ENCODE data around the gene PUM2.

Gene PUM2

GRCh38 chr2:20230114-20230425, 120.6 kb downstream of the PUM2 start:
- DNase-seq (ENCODE audit: low read depth): no peak

GRCh38 chr2:20229322-20230113, 121.1 kb downstream of the PUM2 start:
- no peak for DNase-seq (ENCODE audit: low read depth)

DNA sequence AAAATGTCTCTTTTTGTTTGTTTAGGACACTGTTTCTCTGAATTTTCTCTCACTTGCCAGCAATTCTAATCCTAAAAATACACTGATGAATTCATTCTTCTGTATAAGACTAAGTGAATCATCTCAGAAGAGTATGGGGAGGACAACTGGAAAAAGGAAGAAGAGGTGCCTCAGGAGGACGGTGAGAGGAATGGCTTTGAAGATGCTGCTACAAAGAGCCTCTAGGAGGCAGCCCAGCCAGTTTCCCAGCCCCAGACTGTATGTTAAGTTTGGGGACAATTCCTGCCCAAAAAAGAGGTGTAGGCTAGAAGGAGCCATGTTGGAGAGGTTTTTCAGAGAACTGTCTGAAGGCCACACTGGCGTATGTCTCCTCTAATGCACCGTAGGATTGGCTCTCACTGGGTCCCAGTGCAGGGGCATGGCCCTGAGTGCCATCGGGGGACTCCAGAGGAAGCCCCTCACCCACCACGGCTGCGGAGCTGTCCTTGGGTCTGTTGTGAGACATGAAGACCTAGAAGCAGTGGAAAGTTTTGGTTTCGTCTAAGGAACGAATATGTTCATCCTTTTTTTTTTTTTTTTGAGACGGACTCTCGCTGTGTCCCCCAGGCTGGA, 122.6 kb downstream of the PUM2 start:
- no peak for DNase-seq (ENCODE audit: low read depth)

DNA sequence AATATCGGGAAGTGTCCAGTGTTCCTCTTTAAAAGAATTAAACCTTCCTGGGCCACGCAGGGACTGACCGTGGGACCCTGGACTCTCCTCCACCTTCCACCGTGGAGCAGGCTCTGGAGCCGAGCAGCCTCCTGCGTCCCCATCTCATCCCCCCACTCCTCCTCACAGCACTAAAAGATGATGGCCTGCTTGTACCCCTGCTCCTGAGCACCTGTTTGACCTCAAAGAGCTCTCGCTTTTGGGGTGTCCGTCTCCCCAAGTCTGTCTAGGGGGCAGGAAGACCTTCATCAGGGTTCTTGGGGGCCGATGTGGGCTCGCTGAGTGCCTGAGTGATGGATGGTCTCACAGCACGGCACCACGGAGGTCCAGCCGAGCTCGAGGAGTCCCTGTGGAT, 124.5 kb downstream of the PUM2 start:
- no peak for DNase-seq (ENCODE audit: low read depth)

DNA sequence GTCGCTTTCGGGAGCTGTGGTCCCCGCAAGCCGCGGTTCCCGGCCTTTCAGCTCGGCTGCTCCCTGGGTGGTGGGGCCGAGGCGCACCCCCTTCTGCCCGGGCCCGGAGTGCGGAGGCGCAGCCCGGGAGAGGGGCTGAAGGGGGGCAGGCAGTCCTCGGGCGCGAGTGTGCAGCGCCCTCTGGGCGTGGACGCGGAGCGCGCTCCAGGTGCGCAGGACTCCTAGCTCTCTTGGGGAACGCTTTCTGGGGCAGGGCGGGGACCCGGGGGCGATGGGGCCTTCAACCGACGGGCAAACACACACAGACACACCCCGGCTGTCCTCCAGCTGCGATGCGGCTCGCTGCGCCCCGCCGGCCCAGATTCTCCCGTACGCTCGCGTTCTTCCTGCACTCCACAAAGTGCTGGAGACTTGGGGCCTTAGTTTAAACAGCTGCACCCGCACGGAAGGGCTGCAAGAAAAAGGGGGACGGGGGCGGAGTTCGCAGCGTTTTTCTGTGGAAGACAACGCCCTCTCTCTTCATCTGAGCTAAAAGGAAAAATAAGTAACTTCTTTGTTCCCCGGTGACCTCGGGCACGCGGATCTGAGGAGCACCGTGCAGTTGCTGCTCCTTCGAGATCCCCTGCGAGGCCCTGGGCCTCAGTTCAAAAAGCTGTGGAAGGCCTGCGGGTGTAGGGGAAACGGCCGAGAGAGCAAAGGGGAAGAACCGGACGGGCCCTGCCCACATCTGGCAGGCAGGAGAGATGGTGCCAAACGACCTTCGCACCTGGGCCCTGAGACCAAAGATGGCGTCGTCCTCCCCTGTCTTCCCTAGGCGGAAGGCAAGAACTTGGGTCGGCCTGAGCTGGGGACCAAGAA, 125.1 kb downstream of the PUM2 start:
- DNase-seq (ENCODE audit: low read depth): no peak

- DNase-seq (ENCODE audit: low read depth): no peak
Observed at GRCh38 chr2:20224716-20225293, 125.8 kb downstream of the PUM2 start, which contains the start of gene SDC1. Gene SDC1 (minus strand): TSS chr2:20225130. CDS start chr2:20224867, 263 bp downstream.

DNA sequence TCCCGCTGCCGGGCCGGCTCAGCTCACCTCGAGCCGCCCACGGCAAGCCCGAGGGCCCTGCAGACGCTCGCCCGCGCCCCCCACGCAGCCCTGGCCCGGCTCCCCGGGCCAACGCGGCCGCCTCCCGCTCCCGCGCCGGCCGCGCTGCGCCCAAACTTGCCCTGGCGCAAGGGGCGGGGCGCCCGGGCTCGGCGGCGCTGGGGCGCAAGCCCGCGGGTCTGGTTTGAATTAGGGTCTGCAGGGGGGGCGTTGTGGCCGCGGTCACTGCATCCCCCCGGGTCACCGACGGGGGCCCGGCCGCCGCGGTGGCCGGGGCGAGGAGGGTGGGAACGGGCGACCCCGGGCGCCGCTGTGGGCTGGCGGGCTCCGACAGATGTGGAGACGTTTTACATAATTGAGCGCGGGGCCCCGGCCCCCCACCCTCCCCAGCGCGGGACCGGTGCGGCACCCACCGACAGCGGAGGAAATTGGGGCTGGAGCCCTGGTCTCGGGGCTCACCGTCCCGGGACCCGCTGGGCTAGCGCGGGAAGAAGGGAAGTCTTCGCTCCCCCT, 126.4 kb downstream of the PUM2 start:
- DNase-seq (ENCODE audit: low read depth): no peak

- no peak for DNase-seq (ENCODE audit: low read depth)
Observed at GRCh38 chr2:20223407-20224163, 127.1 kb downstream of the PUM2 start.

DNA sequence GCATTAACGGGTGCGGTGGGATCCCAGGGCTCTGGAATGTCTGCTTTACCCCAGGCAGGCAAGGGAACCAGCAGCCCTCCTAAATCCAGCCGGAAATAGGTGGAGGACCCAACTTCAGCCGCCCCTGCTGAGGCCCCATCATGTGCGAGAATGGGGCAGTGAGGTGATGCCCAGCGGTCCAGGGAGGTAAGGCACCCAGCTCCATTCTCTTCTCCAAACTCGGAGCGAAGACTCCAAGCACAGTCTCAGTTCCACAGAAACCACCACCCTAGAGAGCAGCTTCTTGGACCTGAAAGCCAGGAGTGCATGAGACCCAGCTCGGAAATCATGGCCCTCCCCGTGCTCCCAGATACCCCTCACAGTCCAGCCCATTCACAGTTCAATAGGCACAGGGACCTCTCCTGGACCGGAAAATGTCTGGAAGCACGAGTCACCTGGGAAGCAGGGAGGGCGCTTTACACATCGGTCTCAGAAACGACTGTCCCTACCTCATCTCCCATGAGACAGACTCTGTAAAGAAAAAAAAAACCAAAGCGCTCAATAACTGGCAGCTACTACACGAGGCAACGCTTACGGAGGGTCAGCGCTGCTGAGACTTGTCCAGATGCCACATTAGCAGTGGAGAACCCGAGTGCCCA, 127.8 kb downstream of the PUM2 start:
- DNase-seq (ENCODE audit: low read depth): no peak

DNA sequence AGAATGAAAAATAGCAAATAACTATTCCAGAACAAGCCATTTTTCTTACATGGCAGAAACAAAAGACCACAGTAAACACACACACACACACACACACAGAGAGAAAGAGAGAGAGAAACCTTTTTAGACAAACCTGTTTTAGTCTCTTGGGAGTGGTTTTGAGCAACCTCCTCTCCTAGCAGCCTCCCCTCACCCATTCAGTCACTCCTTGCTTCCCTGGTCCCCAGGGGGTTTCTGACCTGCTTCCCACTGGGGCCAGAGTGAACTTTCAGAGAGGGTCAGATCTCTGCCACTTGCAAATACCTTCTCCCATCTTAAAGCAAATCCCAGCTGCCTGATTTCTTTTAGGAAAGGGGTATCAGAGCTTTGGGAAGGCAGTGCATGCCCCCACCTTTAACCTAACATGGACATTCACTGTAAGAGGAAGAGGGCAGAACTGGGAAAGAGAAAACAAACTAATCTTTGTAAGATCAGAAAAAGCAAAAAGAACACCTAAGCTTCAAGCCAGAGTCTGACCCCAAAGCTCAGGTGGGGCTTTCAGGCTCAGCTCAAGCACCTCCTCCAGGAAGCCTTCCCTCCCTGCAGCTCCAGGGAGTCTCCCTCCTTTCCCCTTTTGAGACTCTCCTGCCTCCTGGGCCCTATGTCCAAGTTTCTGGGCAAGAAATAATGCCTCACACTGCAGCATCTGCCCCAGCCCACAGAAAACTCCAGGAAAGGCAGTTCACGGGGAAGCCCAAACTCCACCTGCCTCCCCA, 128.5 kb downstream of the PUM2 start:
- DNase-seq (ENCODE audit: low read depth): no peak

GRCh38 chr2:20221555-20221973, 129.1 kb downstream of the PUM2 start:
- no peak for DNase-seq (ENCODE audit: low read depth)

DNA sequence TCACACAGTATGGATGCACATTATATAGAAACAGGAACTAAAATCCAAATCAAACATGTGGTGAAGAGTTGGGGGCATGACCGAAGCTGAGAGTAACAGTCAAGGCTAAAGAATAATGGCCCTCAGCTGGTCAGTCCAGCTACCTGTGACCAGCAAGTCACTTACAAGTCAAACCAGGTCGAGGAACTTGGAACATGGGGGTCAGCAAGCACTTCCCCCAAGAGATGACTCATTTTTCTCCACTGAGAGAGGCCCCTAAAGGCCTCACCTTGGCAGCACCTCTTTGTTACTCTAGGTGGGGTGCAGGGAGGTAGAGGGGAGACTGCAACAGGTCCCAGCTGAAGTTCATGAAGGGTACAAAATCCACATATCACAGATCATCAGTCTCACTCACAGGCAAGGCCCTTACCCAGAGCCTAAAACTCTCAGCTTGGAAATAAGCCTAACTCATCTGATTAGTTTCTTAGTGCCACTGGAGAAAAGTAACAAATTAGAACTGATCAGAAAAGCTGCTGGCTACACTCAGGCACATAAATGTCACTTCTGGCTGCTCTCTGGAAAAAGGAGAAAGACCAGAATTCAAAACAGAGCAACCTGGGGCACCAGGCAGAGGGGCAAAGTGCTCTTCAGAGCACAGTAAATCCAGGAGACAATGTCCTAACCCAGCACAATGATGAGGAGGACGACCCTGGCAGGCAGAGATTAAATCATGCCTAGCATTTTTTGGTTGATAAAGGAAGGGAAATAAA, 129.7 kb downstream of the PUM2 start:
- no peak for DNase-seq (ENCODE audit: low read depth)

GRCh38 chr2:20219763-20220380, 130.8 kb downstream of the PUM2 start:
- no peak for DNase-seq (ENCODE audit: low read depth)

DNA sequence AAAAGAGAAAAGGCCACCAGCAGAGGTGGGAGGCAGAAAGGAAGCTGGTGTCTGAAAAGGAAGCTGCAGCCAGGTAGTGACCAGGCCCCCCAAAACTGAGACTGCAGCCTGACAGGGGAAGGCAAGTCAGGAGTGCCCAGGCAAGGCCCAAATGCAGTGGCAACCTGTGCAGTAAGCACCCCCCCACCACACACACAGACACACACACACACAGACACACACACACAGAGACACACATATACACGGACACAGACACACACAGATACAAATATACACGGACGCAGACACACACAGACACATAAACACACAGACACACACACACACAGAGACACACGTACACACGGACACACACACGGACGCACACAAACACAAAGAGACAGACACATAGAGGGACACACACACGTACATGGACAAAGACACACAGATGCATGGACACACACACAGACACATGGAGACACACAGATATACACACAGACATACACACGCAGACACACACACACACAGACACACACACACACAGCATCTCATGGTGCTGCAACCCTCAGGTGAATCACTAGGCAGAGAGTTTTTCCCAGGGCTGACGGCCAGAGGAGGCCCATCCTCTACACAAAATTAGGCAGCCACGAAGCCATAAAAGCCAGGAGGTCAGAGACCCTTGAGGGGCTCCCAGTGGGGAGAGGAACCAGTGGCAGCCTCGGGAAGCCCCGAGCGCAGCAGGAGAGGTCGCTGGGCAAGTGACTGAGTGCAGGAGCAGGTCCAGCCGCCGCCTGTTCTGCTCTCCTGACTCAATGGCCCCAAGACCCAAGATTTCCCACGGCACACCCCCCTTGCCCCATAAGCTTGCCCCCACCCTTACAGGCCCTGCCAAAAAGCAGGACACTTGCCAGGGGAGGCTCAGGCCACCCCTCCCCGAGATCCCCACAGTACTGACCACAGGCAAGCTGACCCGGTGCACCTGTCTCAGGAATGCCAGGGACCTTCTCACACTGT, 132.0 kb downstream of the PUM2 start:
- no peak for DNase-seq (ENCODE audit: low read depth)

GRCh38 chr2:20217041-20217970, 133.3 kb downstream of the PUM2 start:
- no peak for DNase-seq (ENCODE audit: low read depth)

DNA sequence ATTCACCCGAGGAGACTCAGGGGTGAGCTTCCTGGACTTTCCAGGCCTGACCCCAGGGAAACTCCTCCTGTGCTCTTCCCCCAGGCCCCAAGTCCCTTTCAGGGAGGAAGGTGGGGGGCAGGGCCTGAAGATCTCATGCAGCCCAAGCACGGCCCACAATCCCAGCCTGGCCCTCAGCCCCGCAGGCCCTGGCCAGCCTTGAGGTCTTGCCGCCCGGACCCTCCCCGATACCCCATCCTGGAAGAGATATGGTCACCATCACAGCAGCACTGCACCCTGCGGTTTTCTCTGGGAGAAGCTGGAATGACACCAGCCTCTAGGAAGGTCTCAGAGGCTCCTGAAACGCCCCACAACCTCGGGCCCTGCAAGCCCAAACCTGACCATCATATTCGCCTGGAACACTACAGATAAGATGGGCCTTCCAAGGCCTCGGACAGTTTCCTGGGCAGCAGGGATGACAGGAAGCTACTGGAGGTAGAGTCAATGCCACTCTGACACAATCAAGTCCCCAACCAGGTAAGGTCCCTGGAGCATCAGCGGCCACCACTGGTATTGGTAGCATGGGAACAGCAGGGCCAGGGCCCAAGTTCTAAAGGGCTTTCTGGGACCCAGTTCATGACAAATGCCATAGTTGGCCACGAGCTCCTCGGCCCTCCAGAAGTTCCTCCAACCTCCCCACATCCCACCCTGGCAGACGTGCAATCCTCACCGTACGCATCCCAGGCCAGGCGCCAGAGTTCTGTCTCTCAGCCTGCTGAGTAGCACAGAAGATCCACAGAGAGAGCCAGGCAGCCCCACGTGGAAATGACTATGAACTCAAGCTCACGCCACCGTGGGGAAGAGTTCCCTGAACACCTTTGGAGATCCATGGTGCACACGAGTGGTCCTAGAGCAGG, 134.3 kb downstream of the PUM2 start:
- DNase-seq (ENCODE audit: low read depth): no peak
